ENCODE results near the gene ADNP2. TPM values are rescaled to one million over a fixed set of nuclear protein-coding genes. Genes with fewer than 3 reads are reported as not detected.

ADNP2 gene
- total and polyA plus RNA-seq, 2 of the 4 experiments (the other 2 are of a cell fraction), result 5.6 to 18.3 TPM

- CTCF ChIA-PET, result no interaction called here
- Histone ChIP-seq H2AK9ac (replicated peaks; ENCODE audit: low read depth, low read length, poor library complexity) (no peak overlapping the region), H2BK15ac (ENCODE audit: low read depth, low read length) (no peak overlapping the region), H3K9ac (ENCODE audit: low read depth, low read length) (no peak overlapping the region), H2BK5ac (ENCODE audit: low read depth, low read length, poor library complexity, severe bottlenecking) (no peak overlapping the region), H2BK120ac (ENCODE audit: low read depth, low read length) (no peak overlapping the region), H3K14ac (replicated peaks; ENCODE audit: low read depth, low read length) (no peak overlapping the region), H4K5ac (ENCODE audit: low read depth, low read length) (no peak overlapping the region), H3K79me1 (ENCODE audit: low read depth in 1 of 2, low read length in 2 of 2) (peaks cover 0 to 3% of the 10 kb centered on the region in 2 experiments; a peak in 1 of 4 replicates), H2AFZ (replicated peaks; ENCODE audit: low read length, poor library complexity) (no peak overlapping the region), H3K4me1 (ENCODE audit: control insufficient read depth, insufficient read depth, low read length) (no peaks in the 10 kb centered on the region), H3K36me3 (ENCODE audit: control insufficient read depth, insufficient read depth, low read length) (no peaks in the 10 kb centered on the region), H3K9me3 (ENCODE audit: control insufficient read depth, insufficient read depth, low read length) (no peaks in the 10 kb centered on the region), H3K4ac (ENCODE audit: low read depth, low read length) (no peak overlapping the region), H2AK5ac (ENCODE audit: low read depth, low read length) (no peak overlapping the region), H3K9me1 (ENCODE audit: insufficient read depth, low read length) (no peaks in the 10 kb centered on the region), H2BK20ac (ENCODE audit: low read depth, low read length) (no peak overlapping the region), H4K8ac (ENCODE audit: low read depth in 2 of 2, low read length in 2 of 2) (no peak overlapping the region), H4K20me1 (ENCODE audit: insufficient read depth, low read length) (no peaks in the 10 kb centered on the region; the same call in 1 of the 2 replicates), H3K18ac (ENCODE audit: low read depth, low read length) (no peak overlapping the region), H3K56ac (ENCODE audit: extremely low read depth, insufficient read depth, low read length) (no peak overlapping the region), H3K4me3 (ENCODE audit: insufficient read depth, low read depth, low read length) (no peak overlapping the region), H3K4me2 (ENCODE audit: low read depth, low read length) (no peak overlapping the region), H3K23ac (ENCODE audit: low read depth, low read length) (no peak overlapping the region), H3K27ac (ENCODE audit: insufficient read depth, low read length) (no peak overlapping the region), H4K91ac (ENCODE audit: insufficient read depth, low read depth, low read length) (no peak overlapping the region), H3K27me3 (ENCODE audit: control insufficient read depth, insufficient read depth, low read length) (no peaks in the 10 kb centered on the region)
- in situ Hi-C loops (cut with MboI; ENCODE audit: low sequenced_read_pairs), result no loop called here
- dilution Hi-C loops (cut with HindIII; ENCODE audit: low sequenced_read_pairs, unreplicated experiment), result no loop called here
- TF ChIP-seq BHLHE40 (IDR thresholded peaks at IDR 0.05; ENCODE audit: low read depth, low read length) (no peak), FOS (IDR thresholded peaks at IDR 0.05; ENCODE audit: low read depth, low read length) (no peak), SMC3 (IDR thresholded peaks at IDR 0.05; ENCODE audit: low read depth, low read length) (no peak), ELK1 (IDR thresholded peaks at IDR 0.05; ENCODE audit: borderline replicate concordance, low read depth, low read length) (no peak), CTCF (conservative IDR thresholded peaks at IDR 0.05; ENCODE audit: low read depth, low read length) (no peak), USF2 (IDR thresholded peaks at IDR 0.05; ENCODE audit: low read depth, low read length) (no peak), RFX5 (IDR thresholded peaks at IDR 0.05; ENCODE audit: low read depth, low read length) (no peak), MXI1 (IDR thresholded peaks at IDR 0.05; ENCODE audit: borderline replicate concordance, low read depth, low read length) (no peak), NFE2L2 (IDR thresholded peaks at IDR 0.05; ENCODE audit: low read depth, low read length) (no peak), MAZ (IDR thresholded peaks at IDR 0.05; ENCODE audit: borderline replicate concordance, low read depth, low read length) (no peak), CHD1 (IDR thresholded peaks at IDR 0.05; ENCODE audit: low read depth, low read length) (no peak), POLR2A (IDR thresholded peaks at IDR 0.05; ENCODE audit: low read depth, low read length) (no peak), RCOR1 (IDR thresholded peaks at IDR 0.05; ENCODE audit: insufficient replicate concordance, low read length) (no peak)
- DNase-seq (no peak), ATAC-seq (ENCODE audit: low read depth) (no peak; the same call in 1 of the 2 replicates)
- 95% methylated on average over 10 of the region's 20 CpGs; no CpG with 5 or more reads in 1 of the 2 experiments for WGBS, 2 experiments (ENCODE audit: extremely low coverage in 2 of 2, insufficient read length in 1 of 2)
- POLR2A ChIA-PET (ENCODE audit: unreplicated experiment), result no interaction called here
- BruUV-seq (replicated peaks), result no TSS peak
- intact Hi-C loops (cut with micrococcal nuclease), result no loop called here
Measured at GRCh38 chr18:80188643-80189530, 79.8 kb downstream of the ADNP2 start.

All from IMR-90 (cell line).